HUES64 (cell line): ENCODE data around the gene CCRL2.
"Not testable (repeated sequence)": the region's sequence is repeated elsewhere in the genome, so short reads cannot be mapped to it uniquely, and the experiment has no call there.

ENCODE experiments used
- H3K27ac ChIP-seq: 2 replicates; pipeline ENCODE4 v1.7.0; 2013; ENCODE audit warnings: low read depth, low read length, inconsistent platforms
- H3K27me3 ChIP-seq: 2 replicates; pipeline ENCODE4 v1.6.1; 2013; ENCODE audit warnings: mild to moderate bottlenecking, low read length; ENCODE audit not compliant: insufficient read depth
- H3K36me3 ChIP-seq: 2 replicates; pipeline ENCODE4 v1.6.1; 2013; ENCODE audit warnings: mild to moderate bottlenecking, low read length; ENCODE audit not compliant: insufficient read depth
- H3K4me1 ChIP-seq: 2 replicates; pipeline ENCODE4 v1.6.1; 2013; ENCODE audit warnings: mild to moderate bottlenecking, low read length, moderate library complexity; ENCODE audit not compliant: insufficient read depth
- H3K4me3 ChIP-seq: 2 replicates; pipeline ENCODE4 v1.5.1; 2013; ENCODE audit warnings: mild to moderate bottlenecking, low read length, moderate library complexity
- H3K9ac ChIP-seq: 2 replicates; pipeline ENCODE4 v1.6.1; 2013; ENCODE audit warnings: mild to moderate bottlenecking, low read depth, low read length
- H3K9me3 ChIP-seq: 2 replicates; pipeline ENCODE4 v1.6.1; 2013; ENCODE audit warnings: low read depth, low read length; ENCODE audit not compliant: insufficient read depth
- WGBS: fragments of 150-250, 120-280 bp; methylation state at CpG from one replicate; pipeline ENCODE4 v1.1.7; 2013; ENCODE audit warnings: missing lambda C conversion rate; 5-methylcytosine and 5-hydroxymethylcytosine counted together

The CCRL2 gene

GRCh38 chr3:46398186-46398955 is 8.7 kb upstream of the CCRL2 start:
- no peak overlapping the region for H3K27ac ChIP-seq
- H3K27me3 ChIP-seq = no peaks in the 10 kb centered on the region
- no peaks in the 10 kb centered on the region for H3K36me3 ChIP-seq
- no peak overlapping the region for H3K9ac ChIP-seq
- H3K4me1 ChIP-seq = no peaks in the 10 kb centered on the region
- WGBS = 96% methylated on average over 6 of the region's 6 CpGs
- no peak overlapping the region for H3K4me3 ChIP-seq
- no peaks in the 10 kb centered on the region for H3K9me3 ChIP-seq

- no peaks in the 10 kb centered on the region for H3K36me3 ChIP-seq
- WGBS = 96% methylated on average over 2 of the region's 2 CpGs
Measured at GRCh38 chr3:46399098-46399497, 8.0 kb upstream of the CCRL2 start.

DNA sequence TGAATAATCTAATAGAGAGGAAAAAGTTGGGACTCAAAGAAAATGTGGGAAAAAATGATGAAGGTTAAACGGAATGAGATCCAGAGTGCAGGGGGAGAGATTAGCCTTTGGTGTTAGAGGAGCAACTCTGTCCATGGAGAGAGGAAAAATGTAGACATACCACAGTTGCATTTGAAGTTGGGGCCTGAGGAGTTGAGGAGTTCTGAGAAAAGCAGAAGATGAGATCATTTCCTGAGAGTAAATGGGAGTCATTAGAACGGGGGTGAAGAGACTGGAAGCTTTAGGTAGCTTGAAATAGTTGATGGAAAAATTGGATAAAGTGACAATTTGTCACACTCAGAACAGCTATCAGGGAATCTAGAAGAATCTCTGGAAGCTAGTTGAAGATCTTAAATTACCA is 7.5 kb upstream of the CCRL2 start:
- Histone ChIP-seq H3K27me3 (no peaks in the 10 kb centered on the region), H3K27ac (no peak overlapping the region), H3K4me1 (no peaks in the 10 kb centered on the region), H3K9me3 (no peaks in the 10 kb centered on the region), H3K4me3 (no peak overlapping the region), H3K9ac (no peak overlapping the region), H3K36me3 (no peaks in the 10 kb centered on the region)
- 83% methylated on average over 2 of the region's 2 CpGs for WGBS

More at GRCh38 chr3:46399098-46399497, 8.0 kb upstream of the CCRL2 start:
- no peak overlapping the region for H3K9ac ChIP-seq
- H3K9me3 ChIP-seq = no peaks in the 10 kb centered on the region
- no peaks in the 10 kb centered on the region for H3K4me1 ChIP-seq
- H3K27me3 ChIP-seq = no peaks in the 10 kb centered on the region
- no peak overlapping the region for H3K27ac ChIP-seq
- no peak overlapping the region for H3K4me3 ChIP-seq

- Histone ChIP-seq H3K27me3 (no peaks in the 10 kb centered on the region), H3K9me3 (no peaks in the 10 kb centered on the region), H3K36me3 (no peaks in the 10 kb centered on the region), H3K4me1 (no peaks in the 10 kb centered on the region), H3K9ac (no peak overlapping the region), H3K27ac (no peak overlapping the region), H3K4me3 (no peak overlapping the region)
- 88% methylated on average over 8 of the region's 8 CpGs for WGBS
Measured at GRCh38 chr3:46400000-46400734, 6.9 kb upstream of the CCRL2 start.

DNA sequence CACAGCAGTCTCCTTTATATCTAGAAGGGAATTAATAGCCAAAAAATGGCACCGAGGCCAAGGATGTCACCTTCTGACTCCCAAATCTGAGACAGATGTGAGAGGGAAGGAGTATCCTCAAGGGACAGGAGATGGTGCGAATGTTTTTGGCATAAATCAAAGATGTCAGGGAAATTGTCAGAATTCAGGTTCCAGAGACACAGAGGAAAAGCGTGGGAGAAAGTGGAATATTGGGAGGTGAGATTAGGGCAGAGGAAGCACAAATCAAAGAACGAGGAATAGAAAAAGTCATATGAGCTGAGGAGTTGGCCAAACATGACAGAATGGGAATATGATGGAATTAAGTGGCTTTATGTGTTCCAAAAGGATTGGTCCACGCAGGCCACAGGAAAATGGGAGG is 6.2 kb upstream of the CCRL2 start:
- Histone ChIP-seq H3K36me3 (no peaks in the 10 kb centered on the region), H3K4me1 (no peaks in the 10 kb centered on the region), H3K9me3 (no peaks in the 10 kb centered on the region), H3K27ac (no peak overlapping the region), H3K4me3 (no peak overlapping the region), H3K9ac (no peak overlapping the region), H3K27me3 (no peaks in the 10 kb centered on the region)
- WGBS = 91% methylated on average over 5 of the region's 5 CpGs

GRCh38 chr3:46401579-46401978 is 5.5 kb upstream of the CCRL2 start:
- H3K27me3 ChIP-seq = no peaks in the 10 kb centered on the region
- no peak overlapping the region for H3K4me3 ChIP-seq
- no peaks in the 10 kb centered on the region for H3K4me1 ChIP-seq
- H3K36me3 ChIP-seq = no peaks in the 10 kb centered on the region
- no peak overlapping the region for H3K9ac ChIP-seq
- H3K27ac ChIP-seq = no peak overlapping the region
- H3K9me3 ChIP-seq = no peaks in the 10 kb centered on the region
- 96% methylated on average over 2 of the region's 2 CpGs for WGBS

DNA sequence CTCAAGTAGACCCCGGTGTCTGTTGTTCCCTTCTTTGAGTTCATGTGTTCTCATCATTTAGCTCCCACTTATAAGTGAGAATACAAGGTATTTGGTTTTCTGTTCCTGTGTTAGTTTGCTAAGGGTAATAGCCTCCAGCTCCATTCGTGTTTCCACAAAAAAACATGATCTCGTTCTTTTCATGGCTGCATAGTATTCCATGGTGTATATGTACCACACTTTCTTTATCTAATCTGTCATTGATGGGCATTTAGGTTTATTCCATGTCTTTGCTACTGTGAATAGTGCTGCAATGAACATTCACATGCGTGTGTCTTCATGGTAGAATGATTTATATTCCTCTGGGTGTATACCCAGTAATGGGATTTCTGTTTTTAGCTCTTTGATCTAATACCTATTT is 4.2 kb upstream of the CCRL2 start:
- not testable (repeated sequence) for H3K36me3 ChIP-seq, H3K27ac ChIP-seq, H3K9ac ChIP-seq, H3K4me1 ChIP-seq, H3K9me3 ChIP-seq, H3K4me3 ChIP-seq, H3K27me3 ChIP-seq
- 97% methylated on average over 4 of the region's 4 CpGs for WGBS

DNA sequence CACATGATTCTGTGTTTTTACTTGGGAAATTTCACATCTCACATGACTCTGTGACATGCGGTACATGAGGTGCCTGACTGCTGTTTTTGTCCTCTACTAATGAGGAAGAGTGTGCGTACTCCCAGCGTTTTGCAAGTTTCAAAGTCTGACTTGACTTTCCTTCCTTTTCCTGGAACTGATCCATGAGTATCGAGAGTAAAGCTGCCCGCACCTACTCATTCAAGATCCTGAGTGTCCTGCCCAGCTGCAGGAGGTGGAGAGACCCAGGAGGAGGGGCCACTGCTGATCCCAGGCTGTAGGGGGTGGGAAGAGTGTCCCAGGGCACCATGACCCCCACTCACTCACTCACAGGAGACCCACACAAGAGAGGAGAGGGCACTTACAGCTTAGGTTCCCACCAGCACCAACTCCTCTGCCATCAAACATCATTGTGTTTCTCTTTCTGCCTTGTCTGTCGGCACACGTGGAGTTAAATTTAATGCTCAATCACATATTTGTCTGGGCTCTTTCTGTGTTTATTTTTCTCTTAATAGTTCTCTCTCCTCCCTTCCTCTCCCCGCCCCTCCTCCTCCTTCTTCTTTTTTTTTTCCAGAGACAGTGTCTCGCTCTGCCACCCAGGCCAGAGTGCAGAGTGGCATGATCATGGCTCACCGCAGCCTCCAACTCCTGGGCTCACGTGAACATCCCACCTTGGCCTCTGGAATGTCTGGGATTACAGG is 1.6 kb upstream of the CCRL2 start:
- Histone ChIP-seq H3K4me1 (no peaks in the 10 kb centered on the region), H3K27ac (no peak overlapping the region), H3K36me3 (no peaks in the 10 kb centered on the region), H3K9me3 (no peaks in the 10 kb centered on the region), H3K27me3 (no peaks in the 10 kb centered on the region), H3K9ac (no peak overlapping the region), H3K4me3 (no peak overlapping the region)
- 92% methylated on average over 11 of the region's 11 CpGs for WGBS

- WGBS = 89% methylated on average over 4 of the region's 4 CpGs
- H3K4me3 ChIP-seq = no peak overlapping the region
- no peaks in the 10 kb centered on the region for H3K36me3 ChIP-seq
- H3K9ac ChIP-seq = no peak overlapping the region
- H3K27ac ChIP-seq = no peak overlapping the region
- no peaks in the 10 kb centered on the region for H3K9me3 ChIP-seq
- no peaks in the 10 kb centered on the region for H3K27me3 ChIP-seq
- H3K4me1 ChIP-seq = no peaks in the 10 kb centered on the region
Measured at GRCh38 chr3:46406443-46406787, 644 bp upstream of the CCRL2 start.

GRCh38 chr3:46407970-46408369 is 911 bp downstream of the CCRL2 start:
- H3K9ac ChIP-seq = no peak overlapping the region
- 92% methylated on average over 7 of the region's 7 CpGs for WGBS

GRCh38 chr3:46408853-46409252 is 1.8 kb downstream of the CCRL2 start:
- 87% methylated on average over 7 of the region's 7 CpGs for WGBS
- no peaks in the 10 kb centered on the region for H3K4me1 ChIP-seq
- H3K27ac ChIP-seq = no peak overlapping the region
- H3K36me3 ChIP-seq = no peaks in the 10 kb centered on the region
- no peak overlapping the region for H3K4me3 ChIP-seq
- H3K9me3 ChIP-seq = no peaks in the 10 kb centered on the region
- no peaks in the 10 kb centered on the region for H3K27me3 ChIP-seq
- H3K9ac ChIP-seq = no peak overlapping the region

More at GRCh38 chr3:46407970-46408369, 911 bp downstream of the CCRL2 start:
- H3K4me3 ChIP-seq = no peak overlapping the region
- no peak overlapping the region for H3K27ac ChIP-seq
- H3K36me3 ChIP-seq = no peaks in the 10 kb centered on the region
- H3K4me1 ChIP-seq = no peaks in the 10 kb centered on the region
- H3K9me3 ChIP-seq = no peaks in the 10 kb centered on the region
- no peaks in the 10 kb centered on the region for H3K27me3 ChIP-seq
